Endothelial cell of umbilical vein (primary cell): ENCODE measurements around the gene MTREX. TPM values are rescaled to one million over a fixed set of nuclear protein-coding genes. Genes with fewer than 3 reads are reported as not detected.

Experiments
- BruUV-seq: library from RNA; stranded (reverse); fragments of 400-500 nt; replicated peaks from 2 replicates; lab custom pipeline; 2021; lab: Mats Ljungman, UMichigan
- CTCF ChIA-PET: fragments of 300-600, 350-600 bp; sonication (Branson Sonifier 250); formaldehyde crosslinking; loops from one replicate; lab custom pipeline; 2021; ENCODE audit warnings: antibody characterized with exemption, inconsistent platforms; lab: Charles Lee
- POLR2A ChIA-PET: fragments of 300-600, 350-600 bp; sonication (Branson Sonifier 250); formaldehyde crosslinking; loops from one replicate; lab custom pipeline; 2021; ENCODE audit warnings: antibody characterized with exemption, inconsistent platforms; lab: Charles Lee
- DNase-seq: peaks from one replicate; pipeline ENCODE4 v3.0.0-alpha.2; 2011; ENCODE audit warnings: low read depth, low spot score
- FAIRE-seq: peaks from 2 replicates; lab custom pipeline; 2011; peaks lifted over from hg19 to GRCh38; lab: Jason Lieb, UNC
- H2AFZ ChIP-seq: 2 replicates; pipeline ENCODE4 v1.6.0; 2012; ENCODE audit warnings: low read depth, low read length, control low read depth, inconsistent platforms
- H3K27ac ChIP-seq: 2 replicates; pipeline ENCODE4 v1.5.1; 2011; ENCODE audit warnings: low read depth, mild to moderate bottlenecking, control low read depth, low read length, moderate library complexity; ENCODE audit not compliant: insufficient read depth
- H3K27me3 ChIP-seq, 2 experiments: 2 replicates each; pipeline versions ENCODE4 v1.6.0 to v1.6.1; 2011; ENCODE audit warnings: low read length in 2 of 2, mixed read lengths in 1 of 2; ENCODE audit not compliant: control insufficient read depth in 2 of 2, insufficient read depth in 2 of 2
- H3K36me3 ChIP-seq, 2 experiments: 2 replicates in 1 of 2; 3 replicates in 1 of 2; pipeline ENCODE4 v1.5.1; 2011; ENCODE audit warnings: low read length in 2 of 2, mild to moderate bottlenecking in 1 of 2, moderate library complexity in 1 of 2; ENCODE audit not compliant: control insufficient read depth in 2 of 2, insufficient read depth in 2 of 2; ENCODE audit errors: extremely low read depth in 1 of 2
- H3K4me1 ChIP-seq: 3 replicates; pipeline ENCODE4 v1.5.1; 2011; ENCODE audit warnings: mild to moderate bottlenecking, low read length; ENCODE audit not compliant: control insufficient read depth, insufficient read depth; ENCODE audit errors: extremely low read depth
- H3K4me2 ChIP-seq: 2 replicates; pipeline ENCODE4 v1.6.1; 2011; ENCODE audit warnings: low read length, control low read depth, mixed read lengths; ENCODE audit not compliant: insufficient read depth
- H3K4me3 ChIP-seq, 3 experiments: fragments of 200-600 bp in 1 of 3; sonication (generic), shearing (Covaris generic) in 1 of 3; replicated peaks in 1 of 3; 2 replicates each; pipeline ENCODE4 v1.5.1; 2011 to 2016; ENCODE audit warnings: control low read depth in 3 of 3, low read length in 3 of 3, mild to moderate bottlenecking in 2 of 3, inconsistent platforms in 1 of 3, low read depth in 1 of 3, moderate library complexity in 1 of 3; ENCODE audit not compliant: insufficient read depth in 1 of 3
- H3K79me2 ChIP-seq: 2 replicates; pipeline ENCODE4 v1.6.0; 2012; ENCODE audit warnings: low read length, inconsistent platforms; ENCODE audit not compliant: control insufficient read depth, insufficient read depth
- H3K9ac ChIP-seq: replicated peaks from 2 replicates; pipeline ENCODE3; 2011; ENCODE audit warnings: low read length, control low read depth; ENCODE audit not compliant: insufficient read depth; ENCODE audit errors: extremely low read depth
- H3K9me1 ChIP-seq: replicated peaks from 3 replicates; pipeline ENCODE4 v1.6.0; 2011; ENCODE audit warnings: mild to moderate bottlenecking, low read length; ENCODE audit not compliant: control insufficient read depth, insufficient read depth; ENCODE audit errors: extremely low read depth
- H3K9me3 ChIP-seq: replicated peaks from 2 replicates; pipeline ENCODE4 v1.5.1; 2012; ENCODE audit warnings: low read length, inconsistent platforms; ENCODE audit not compliant: control insufficient read depth, insufficient read depth
- H4K20me1 ChIP-seq: replicated peaks from 2 replicates; pipeline ENCODE3; 2011; ENCODE audit warnings: mild to moderate bottlenecking, low read length; ENCODE audit not compliant: control insufficient read depth, insufficient read depth; ENCODE audit errors: extremely low read depth
- CTCF ChIP-seq, 2 donors: IDR thresholded peaks; 1 replicate in 1 of 2; 2 replicates in 1 of 2; pipeline ENCODE4 v1.5.1; 2011; ENCODE audit warnings: low read length in 2 of 2, mild to moderate bottlenecking in 2 of 2, moderate library complexity in 2 of 2, control low read depth in 1 of 2, inconsistent platforms in 1 of 2, low read depth in 1 of 2; ENCODE audit not compliant: insufficient read depth in 1 of 2; ENCODE audit errors: extremely low read depth in 1 of 2
- EZH2 ChIP-seq: IDR thresholded peaks from 2 replicates; pipeline ENCODE4 v1.6.1; 2012; ENCODE audit warnings: borderline replicate concordance, low read depth, mild to moderate bottlenecking, moderate library complexity, low read length, inconsistent platforms; ENCODE audit not compliant: severe bottlenecking
- FOS ChIP-seq: IDR thresholded peaks from 2 replicates; pipeline ENCODE4 v1.6.1; 2011; ENCODE audit warnings: mild to moderate bottlenecking, low read length, moderate library complexity, borderline replicate concordance; ENCODE audit not compliant: insufficient read depth
- GATA2 ChIP-seq: IDR thresholded peaks from 2 replicates; pipeline ENCODE4 v1.7.0; 2011; ENCODE audit warnings: low read depth, mild to moderate bottlenecking, moderate library complexity, mixed read lengths, low read length; ENCODE audit not compliant: insufficient read length, insufficient read depth
- JUN ChIP-seq: IDR thresholded peaks from 2 replicates; pipeline ENCODE4 v1.6.1; 2011; ENCODE audit warnings: borderline replicate concordance, low read depth; ENCODE audit not compliant: insufficient read length, insufficient read depth
- MAX ChIP-seq: IDR thresholded peaks from 2 replicates; pipeline ENCODE4 v1.6.1; 2011; ENCODE audit not compliant: insufficient read depth, insufficient read length
- MYC ChIP-seq: IDR thresholded peaks from one replicate; pipeline ENCODE4 v1.6.1; 2011; ENCODE audit warnings: mild to moderate bottlenecking, low read depth, low read length
- POLR2A ChIP-seq: IDR thresholded peaks from 2 replicates; pipeline ENCODE4 v1.6.1; 2012; ENCODE audit warnings: low read depth, mild to moderate bottlenecking, control low read depth, low read length
- POLR2AphosphoS5 ChIP-seq: IDR thresholded peaks from 2 replicates; pipeline ENCODE4 v1.6.1; 2012; ENCODE audit warnings: low read depth, mild to moderate bottlenecking, control low read depth, low read length, moderate library complexity; ENCODE audit not compliant: insufficient read depth
- dilution Hi-C: fragments of 300-500 bp; cut with MboI; formaldehyde crosslinking; loops from one replicate; pipeline ENCODE4 v1.15.0; 2019; ENCODE audit warnings: low sequenced_read_pairs; ENCODE audit not compliant: extremely low pct_ligation_motif_present
- intact Hi-C: fragments of 100-400 bp; cut with micrococcal nuclease; formaldehyde crosslinking; loops from one replicate; pipeline ENCODE4 v1.10.0; 2022
- polyA plus RNA-seq, 4 experiments: library from polyadenylated mRNA; depleted of rRNA in 3 of 4; stranded (reverse) in 3 of 4; unstranded in 1 of 4; fragments of >200 nt; gene quantifications; 2 replicates each; pipeline versions ENCODE4 v1.2.1 to v1.2.3, GENCODE V29; 2011 to 2012; ENCODE audit warnings: missing spikeins in 1 of 4
- total RNA-seq: library from RNA; stranded (reverse); gene quantifications from 2 replicates; pipeline ENCODE4 v1.2.3, GENCODE V29; 2021

Gene MTREX
- total and polyA plus RNA-seq, 2 donors (not counting 3 experiments of a cell fraction or from before 2014, with no cell fraction given), result 9.8 to 76.3 TPM

- CTCF ChIA-PET, result interaction anchor here (1.0 to 2.5 kb wide), 6 partner anchors 9 to 306 kb away, joined by 3 to 8 read pairs (median 6); no protein-coding TSS in a partner anchor
- BruUV-seq, result no TSS peak
- DNase-seq, result no peak
Observed at GRCh38 chr5:55385846-55386245, 78.1 kb downstream of the MTREX start.

More at GRCh38 chr5:55385846-55386245, 78.1 kb downstream of the MTREX start:
- Histone ChIP-seq H3K9me3 (no peaks in the 10 kb centered on the region), H3K4me1 (peaks cover 8% of the 10 kb centered on the region), H3K9ac (no peak overlapping the region), H3K79me2 (peaks cover 5% of the 10 kb centered on the region), H3K4me2 (no peak overlapping the region), H3K27me3 (no peaks in the 10 kb centered on the region), H3K36me3 (peaks cover 0 to 2% of the 10 kb centered on the region in 2 experiments), H3K9me1 (peaks cover 2% of the 10 kb centered on the region), H4K20me1 (no peaks in the 10 kb centered on the region), H3K4me3 (no peak overlapping the region), H2AFZ (no peak overlapping the region), H3K27ac (no peak overlapping the region)
- intact Hi-C loops (no loop called here), dilution Hi-C loops (no loop called here)
- POLR2A ChIA-PET, result no interaction called here
- FAIRE-seq, result no peak
- TF ChIP-seq MAX (no peak), MYC (no peak), FOS (no peak), EZH2 (no peak), CTCF (IDR thresholded peaks at IDR 0.05; ENCODE audit: extremely low read depth in 1 of 2, insufficient read depth in 1 of 2, low read depth in 1 of 2, low read length in 2 of 2) (no peak), JUN (no peak), GATA2 (no peak), POLR2A (no peak), POLR2AphosphoS5 (no peak)
